Epithelial cell of esophagus (primary cell): ENCODE results near the gene PSTPIP1.

Source experiments
- DNase-seq: peaks from one replicate; pipeline ENCODE4 v3.0.0; 2010; ENCODE audit warnings: low read depth
- H3K4me3 ChIP-seq: 2 replicates; pipeline ENCODE4 v1.5.1; 2011; ENCODE audit warnings: mild to moderate bottlenecking, low read length, control low read depth
- TF ChIP-seq, protein P1 (sequence below): IDR thresholded peaks from 2 replicates; pipeline ENCODE4 v1.5.1; 2011; ENCODE audit warnings: low read depth, mild to moderate bottlenecking, low read length, control low read depth, inconsistent platforms; ENCODE audit not compliant: insufficient read depth; ENCODE audit errors: missing control alignments

PSTPIP1 gene

DNA sequence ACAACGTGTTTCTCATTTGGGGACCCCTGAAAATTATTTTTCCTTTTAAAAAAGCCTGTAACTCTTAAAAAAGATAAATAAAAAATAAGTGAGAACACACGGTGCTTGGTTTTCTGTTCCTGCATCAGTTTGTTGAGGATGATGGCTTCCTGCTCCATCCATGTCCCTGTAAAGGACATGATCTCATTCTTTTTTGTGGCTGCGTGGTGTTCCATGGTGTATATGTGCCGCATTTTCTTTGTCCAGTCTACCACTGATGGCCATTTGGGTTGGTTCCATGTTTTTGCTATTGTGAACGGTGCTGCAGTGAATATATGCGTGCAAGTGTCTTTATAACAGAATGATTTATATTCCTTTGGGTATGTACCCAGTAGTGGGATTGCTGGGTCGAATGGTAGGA lies 73.7 kb downstream of the PSTPIP1 start:
- DNase-seq, result no peak
- TF ChIP-seq, protein P1, sequence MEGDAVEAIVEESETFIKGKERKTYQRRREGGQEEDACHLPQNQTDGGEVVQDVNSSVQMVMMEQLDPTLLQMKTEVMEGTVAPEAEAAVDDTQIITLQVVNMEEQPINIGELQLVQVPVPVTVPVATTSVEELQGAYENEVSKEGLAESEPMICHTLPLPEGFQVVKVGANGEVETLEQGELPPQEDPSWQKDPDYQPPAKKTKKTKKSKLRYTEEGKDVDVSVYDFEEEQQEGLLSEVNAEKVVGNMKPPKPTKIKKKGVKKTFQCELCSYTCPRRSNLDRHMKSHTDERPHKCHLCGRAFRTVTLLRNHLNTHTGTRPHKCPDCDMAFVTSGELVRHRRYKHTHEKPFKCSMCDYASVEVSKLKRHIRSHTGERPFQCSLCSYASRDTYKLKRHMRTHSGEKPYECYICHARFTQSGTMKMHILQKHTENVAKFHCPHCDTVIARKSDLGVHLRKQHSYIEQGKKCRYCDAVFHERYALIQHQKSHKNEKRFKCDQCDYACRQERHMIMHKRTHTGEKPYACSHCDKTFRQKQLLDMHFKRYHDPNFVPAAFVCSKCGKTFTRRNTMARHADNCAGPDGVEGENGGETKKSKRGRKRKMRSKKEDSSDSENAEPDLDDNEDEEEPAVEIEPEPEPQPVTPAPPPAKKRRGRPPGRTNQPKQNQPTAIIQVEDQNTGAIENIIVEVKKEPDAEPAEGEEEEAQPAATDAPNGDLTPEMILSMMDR, result no peak
- H3K4me3 ChIP-seq, result no peak overlapping the region

DNA sequence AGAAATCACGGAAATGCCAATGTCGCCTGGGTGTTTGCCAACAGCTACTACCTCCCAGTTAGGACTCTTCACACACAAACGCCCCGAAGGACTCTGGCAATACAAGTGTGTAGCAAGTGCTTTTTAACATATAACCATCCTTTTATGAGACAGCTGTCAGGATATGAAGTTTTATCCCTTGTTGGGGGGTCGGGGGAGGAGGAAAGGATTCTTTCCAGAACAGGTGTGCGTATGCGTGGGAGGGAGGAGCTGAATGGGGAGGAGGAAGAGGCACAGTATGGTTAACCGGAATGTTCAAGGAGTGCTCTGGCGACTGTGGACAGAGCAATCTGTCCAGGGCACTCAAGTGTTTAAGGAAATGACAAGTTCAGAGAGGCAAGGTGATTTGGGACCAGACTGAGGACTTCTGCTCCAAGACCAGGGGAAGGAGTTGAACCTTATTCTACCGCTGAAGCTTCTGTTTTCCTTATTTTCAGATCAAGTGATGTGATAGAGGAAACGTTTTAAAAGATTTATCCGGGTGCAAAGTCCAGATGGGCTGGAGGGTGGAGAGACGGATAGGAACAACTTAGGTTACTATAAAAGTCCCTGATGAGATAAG lies 74.7 kb downstream of the PSTPIP1 start:
- H3K4me3 ChIP-seq, result peak overlapping the region; percentile 63
- peak; percentile 15 for DNase-seq
- TF ChIP-seq, protein P1, result no peak

DNA sequence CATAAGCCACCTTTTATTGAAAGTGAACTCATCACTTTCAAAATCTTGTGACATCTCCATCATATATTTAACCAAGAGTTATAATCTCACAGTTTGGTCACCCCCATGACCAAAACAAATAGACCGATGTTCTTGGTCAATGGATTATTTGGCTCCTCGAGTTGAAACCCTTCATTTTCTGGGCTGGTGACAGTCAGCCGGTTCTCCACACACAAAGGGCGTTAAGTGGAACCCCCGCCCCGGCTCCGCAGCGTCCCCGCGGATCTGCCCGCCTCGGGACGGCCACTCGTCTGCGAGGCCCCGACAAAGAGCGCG lies 75.2 kb downstream of the PSTPIP1 start:
- H3K4me3 ChIP-seq, result peak overlapping the region; percentile 63
- TF ChIP-seq, protein P1, result no peak
- no peak for DNase-seq

DNA sequence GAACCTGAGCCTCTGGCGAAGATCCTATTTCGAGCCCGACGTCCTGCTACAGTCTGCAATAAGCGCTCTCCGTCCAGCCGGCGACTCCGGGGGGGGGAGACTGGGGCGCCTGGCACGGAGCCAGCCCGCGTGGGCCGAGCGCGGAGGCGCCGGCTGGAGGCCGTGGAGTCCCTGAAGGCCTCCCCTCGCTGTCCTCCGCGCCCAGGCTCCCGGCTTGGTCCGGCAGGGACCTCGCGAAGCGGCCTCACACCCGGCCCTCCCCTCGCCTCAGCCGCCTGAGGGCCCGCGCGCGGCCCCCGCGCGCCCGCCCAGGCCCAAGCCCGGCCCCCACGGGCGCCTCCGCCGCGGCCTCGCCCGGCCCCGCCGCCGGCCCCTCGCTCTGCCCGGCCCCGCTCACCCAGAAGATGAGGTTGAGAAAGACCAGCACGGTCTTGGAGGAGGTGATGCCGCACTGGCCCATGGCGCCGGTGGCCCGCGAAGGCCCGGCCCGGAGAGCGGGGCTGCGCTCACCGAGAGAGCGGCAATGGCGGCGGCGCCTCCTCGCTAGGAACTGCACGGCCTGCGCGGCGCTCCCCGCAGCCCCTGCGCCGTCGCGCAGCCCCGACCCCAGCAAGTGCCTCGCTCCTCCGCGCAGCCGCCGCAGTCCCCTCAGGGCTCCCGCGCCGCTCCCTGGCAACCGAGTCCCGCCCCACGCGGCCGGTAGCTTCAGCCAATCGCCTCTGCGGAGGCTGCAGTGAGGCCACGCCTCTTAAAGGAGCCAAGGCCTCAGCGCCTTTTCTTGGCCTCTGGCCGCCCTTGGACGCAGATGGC lies 75.8 kb downstream of the PSTPIP1 start, which contains the start of gene TSPAN3:
TSPAN3 (minus strand) TSS at position 615 of the 810 bp plus-strand sequence; CDS start at position 460, 155 bp downstream.
- TF ChIP-seq, protein P1, result no peak
- peak within 1 kb of the TSS; percentile 63 for H3K4me3 ChIP-seq
- DNase-seq, result peak; percentile 91

DNA sequence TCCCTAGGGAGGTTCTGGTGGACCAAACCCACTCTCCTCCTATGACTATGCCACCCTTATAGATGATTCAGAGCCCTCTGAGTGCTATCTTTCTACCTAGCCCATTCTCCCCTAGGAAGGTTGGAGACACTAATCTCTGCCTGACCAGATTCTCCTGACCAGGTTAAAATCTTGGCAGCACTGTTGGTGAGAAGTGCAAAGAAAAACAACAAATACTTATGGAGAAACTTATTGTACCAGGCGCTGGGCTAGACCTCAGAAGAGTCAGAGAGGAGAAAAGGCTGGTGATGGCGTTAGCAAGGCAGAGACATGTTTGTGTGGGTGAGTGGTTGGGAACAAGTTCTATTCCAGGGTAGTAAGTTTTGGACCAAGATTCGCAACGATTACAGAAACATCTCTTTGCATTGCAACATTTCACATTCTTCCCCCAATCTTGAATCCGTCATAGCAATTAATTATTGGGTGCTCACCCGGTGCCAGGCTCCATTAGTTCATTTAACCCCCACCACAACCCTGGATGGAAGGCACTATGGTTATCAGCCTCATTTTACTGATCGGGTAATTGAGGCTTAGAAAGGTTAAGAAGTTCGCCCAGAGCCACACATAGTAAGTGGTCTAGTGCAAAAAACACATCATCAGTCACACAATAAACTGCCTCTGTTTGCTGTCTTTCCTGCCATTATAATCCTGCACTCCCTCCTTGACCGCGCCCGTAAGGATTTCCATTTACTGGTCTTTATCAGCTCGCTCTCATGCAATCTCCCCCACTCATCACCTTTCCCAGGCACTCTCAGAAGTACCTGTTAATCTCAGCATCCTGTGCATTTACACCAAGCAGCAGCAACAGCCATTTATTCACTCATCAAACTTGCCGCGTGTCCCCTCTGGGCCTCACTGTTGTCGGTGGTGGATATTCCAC lies 76.6 kb downstream of the PSTPIP1 start:
- DNase-seq, result no peak
- TF ChIP-seq, protein P1, result no peak
- H3K4me3 ChIP-seq, result no peak overlapping the region

DNA sequence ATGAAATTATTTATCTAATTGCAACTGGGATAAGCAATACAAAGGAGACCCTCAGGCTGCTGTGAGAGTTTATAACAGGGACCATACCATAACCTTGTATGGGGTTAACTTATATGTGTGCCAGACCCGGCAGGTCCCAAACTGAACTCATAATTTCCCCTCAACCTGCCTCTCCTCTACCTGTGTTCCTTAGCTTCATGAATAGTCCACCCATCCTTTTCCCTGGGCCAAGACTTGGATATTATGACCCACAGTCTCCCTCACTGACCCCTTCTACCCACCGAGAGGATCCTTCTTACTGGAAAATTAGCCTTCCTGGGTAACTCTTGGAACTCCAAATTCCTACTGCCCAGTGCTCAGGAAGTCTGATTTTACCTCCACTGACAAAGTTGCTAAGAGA lies 79.4 kb downstream of the PSTPIP1 start:
- no peak for DNase-seq
- no peak overlapping the region for H3K4me3 ChIP-seq
- TF ChIP-seq, protein P1, result no peak
